Psoas muscle (tissue), 8 donors: ENCODE data around the gene RFT1. TPM values are rescaled to one million over a fixed set of nuclear protein-coding genes. Genes with fewer than 3 reads are reported as not detected.
A peak's percentile ranks its signal among the peaks of the same experiment; 100 is the strongest.
"Not testable (repeated sequence)": the region's sequence is repeated elsewhere in the genome, so short reads cannot be mapped to it uniquely, and the experiment has no call there.

ENCODE experiments used
- ATAC-seq, 4 donors: fragments of 200-7000 bp; cut with Tn5 transposase; one replicate each; pipeline ENCODE4 v1.9.1; 2020; ENCODE audit warnings: moderate library complexity in 3 of 4, mild to moderate bottlenecking in 2 of 4
- DNase-seq, 2 donors: peaks; one replicate each; pipeline ENCODE4 v3.0.0-alpha.2; 2020
- H3K27ac ChIP-seq: fragments of 200-600 bp; one replicate; pipeline ENCODE4 v1.8.0; 2022
- H3K27me3 ChIP-seq, 3 donors: fragments of 200-600 bp in 1 of 3; one replicate each; pipeline versions ENCODE4 v1.6.1 to v1.8.0; 2013 to 2022; ENCODE audit warnings: low read length in 2 of 3, mild to moderate bottlenecking in 2 of 3, moderate library complexity in 1 of 3; ENCODE audit not compliant: insufficient read depth in 3 of 3
- H3K36me3 ChIP-seq, 2 donors: fragments of 200-600 bp in 1 of 2; one replicate each; pipeline versions ENCODE4 v1.6.1 to v1.8.0; 2013 to 2022; ENCODE audit warnings: low read depth in 1 of 2, mild to moderate bottlenecking in 1 of 2, moderate library complexity in 1 of 2; ENCODE audit not compliant: insufficient read depth in 1 of 2
- H3K4me1 ChIP-seq: fragments of 200-600 bp; one replicate; pipeline ENCODE4 v1.8.0; 2022
- H3K4me3 ChIP-seq: fragments of 200-600 bp; one replicate; pipeline ENCODE4 v1.8.0; 2022; ENCODE audit warnings: mild to moderate bottlenecking
- H3K9me3 ChIP-seq: fragments of 200-600 bp; one replicate; pipeline ENCODE4 v1.8.0; 2022
- CTCF ChIP-seq: fragments of 200-600 bp; IDR thresholded peaks from one replicate; pipeline ENCODE4 v1.8.0; 2022; ENCODE audit warnings: antibody characterized with exemption
- WGBS, 3 donors: extraction: QIAGEN DNeasy Blood & Tissue Kit; methylation state at CpG; one replicate each; pipeline versions ENCODE4 v1.1.6 to v1.1.7; 2013; 5-methylcytosine and 5-hydroxymethylcytosine counted together
- intact Hi-C, 2 donors: fragments of 100-400 bp; cut with DNase I; formaldehyde crosslinking; loops; one replicate each; pipeline versions ENCODE4 v1.11.0 to v1.14.2; 2022
- polyA plus RNA-seq, 3 donors: library from polyadenylated mRNA; stranded (reverse); fragments of 200-250 nt; gene quantifications; one replicate each; pipeline ENCODE4 v1.2.3, GENCODE V29; 2013
- total RNA-seq, 4 donors: library from RNA; stranded (reverse); fragmentation: NEBNext Ultra II Directional in 2 of 4; extraction: Animal tissue kit (Norgen Biotek cat#: 25700) in 2 of 4; gene quantifications; one replicate each; pipeline versions ENCODE4 v1.2.1 to v1.2.4, GENCODE V29; 2021 to 2023
- donor health status: healthy with polysubstance abuse.
- donor health status: DM: no; HTN: no; CAD: no; lungs with moderate emphysema.
- donor health status: Bipolar disorder and iron deficiency.
- donor health status: healthy.
- donor health status: DM: yes; HTN: yes; CAD: no.
- donor health status: DM: no; HTN: no; CAD: no.
- donor health status: DM: no; HTN: no; CAD: no.
- donor health status: DM: yes; HTN: yes; CAD: no.

RFT1 gene
- total and polyA plus RNA-seq, 7 donors: 5.4 to 13.2 (median 6.9) TPM

- ATAC-seq (no peak), DNase-seq (peak in 1 of 2 donors; percentile 6)
- TF ChIP-seq CTCF: no peak
- no peak overlapping the region for H3K4me3 ChIP-seq
- H3K9me3 ChIP-seq: no peaks in the 10 kb centered on the region
- no peak overlapping the region for H3K27ac ChIP-seq
- no peaks in the 10 kb centered on the region for H3K27me3 ChIP-seq
- H3K36me3 ChIP-seq: no peaks in the 10 kb centered on the region
- 83 to 84% (median 84%) methylated on average over 20 of the region's 20 CpGs for WGBS, 3 donors
- intact Hi-C loops: loop anchor here in 1 of 2 donors (10.0 kb wide), 1 partner anchor 1507 kb away; no protein-coding TSS in a partner anchor
- H3K4me1 ChIP-seq: peaks cover 32% of the 10 kb centered on the region
Measured at GRCh38 chr3:53151870-53152660, 21.8 kb upstream of the RFT1 start.

- Histone ChIP-seq H3K36me3 (no peaks in the 10 kb centered on the region), H3K9me3 (no peaks in the 10 kb centered on the region), H3K27me3 (no peaks in the 10 kb centered on the region), H3K27ac (no peak overlapping the region), H3K4me1 (peaks cover 32% of the 10 kb centered on the region), H3K4me3 (no peak overlapping the region)
- WGBS, 3 donors: 91 to 92% (median 92%) methylated on average over 5 of the region's 5 CpGs
- ATAC-seq: no peak
- no peak for TF ChIP-seq CTCF
- DNase-seq: peak in 1 of 2 donors; percentile 5
- intact Hi-C loops: loop anchor here in 1 of 2 donors (10.0 kb wide), 1 partner anchor 1507 kb away; no protein-coding TSS in a partner anchor
Measured at GRCh38 chr3:53151465-53151864, 21.2 kb upstream of the RFT1 start.

- intact Hi-C loops: loop anchor here in 1 of 2 donors (10.0 kb wide), 1 partner anchor 1506 kb away; no protein-coding TSS in a partner anchor
- not testable (repeated sequence) for H3K4me3 ChIP-seq, H3K27me3 ChIP-seq, ATAC-seq, H3K36me3 ChIP-seq, H3K27ac ChIP-seq, H3K9me3 ChIP-seq
- peaks cover 32% of the 10 kb centered on the region for H3K4me1 ChIP-seq
- DNase-seq: peak in 1 of 2 donors; percentile 7
- WGBS, 3 donors: 92 to 94% (median 92%) methylated on average over 9 of the region's 9 CpGs
Measured at GRCh38 chr3:53151086-53151438, 20.8 kb upstream of the RFT1 start.

- H3K36me3 ChIP-seq: no peaks in the 10 kb centered on the region
- H3K4me3 ChIP-seq: no peak overlapping the region
- 66 to 74% (median 71%) methylated on average over 7 of the region's 7 CpGs for WGBS, 3 donors
- intact Hi-C loops: loop anchor here in 1 of 2 donors (10.0 kb wide), 1 partner anchor 1506 kb away; no protein-coding TSS in a partner anchor
- H3K27me3 ChIP-seq: no peaks in the 10 kb centered on the region
- no peak overlapping the region for H3K27ac ChIP-seq
- H3K4me1 ChIP-seq: peaks cover 29% of the 10 kb centered on the region
- peak in 3 of 4 donors; percentile 20 to 83 (median 81) for ATAC-seq
- peak; percentile 27 to 67 for DNase-seq
- H3K9me3 ChIP-seq: no peaks in the 10 kb centered on the region
- TF ChIP-seq CTCF: no peak
Measured at GRCh38 chr3:53150247-53151085, 20.2 kb upstream of the RFT1 start.

GRCh38 chr3:53149699-53150098 lies 19.5 kb upstream of the RFT1 start:
- intact Hi-C loops: loop anchor here in 1 of 2 donors (10.0 kb wide), 1 partner anchor 1505 kb away; no protein-coding TSS in a partner anchor
- no peak for TF ChIP-seq CTCF
- no peak overlapping the region for H3K4me3 ChIP-seq
- peaks cover 24% of the 10 kb centered on the region for H3K4me1 ChIP-seq
- no peaks in the 10 kb centered on the region for H3K36me3 ChIP-seq
- no peak overlapping the region for H3K27ac ChIP-seq
- 92 to 96% (median 94%) methylated on average over 4 of the region's 4 CpGs for WGBS, 3 donors
- no peaks in the 10 kb centered on the region for H3K27me3 ChIP-seq
- H3K9me3 ChIP-seq: no peaks in the 10 kb centered on the region
- DNase-seq (peak in 1 of 2 donors; percentile 3), ATAC-seq (no peak)
